H9 (cell line): ENCODE results near the gene SLC31A2. TPM values are rescaled to one million over a fixed set of nuclear protein-coding genes. Genes with fewer than 3 reads are reported as not detected.

Source experiments
- DNase-seq: peaks from one replicate; pipeline ENCODE4 v3.0.0-alpha.2; 2017
- H2AFZ ChIP-seq: one replicate; pipeline ENCODE4 v1.6.1; 2013; ENCODE audit warnings: mild to moderate bottlenecking, low read length, control low read depth, moderate library complexity
- H2AK5ac ChIP-seq: 2 replicates; pipeline ENCODE4 v1.6.1; 2013; ENCODE audit warnings: low read length, control low read depth, mixed read lengths; ENCODE audit not compliant: insufficient read length
- H2BK120ac ChIP-seq: one replicate; pipeline ENCODE4 v1.6.1; 2013; ENCODE audit warnings: low read depth, mild to moderate bottlenecking, low read length, control low read depth, inconsistent platforms; ENCODE audit not compliant: poor library complexity, severe bottlenecking
- H2BK12ac ChIP-seq: 2 replicates; pipeline ENCODE4 v1.6.1; 2013; ENCODE audit warnings: low read length, control low read depth, mixed read lengths, low read depth; ENCODE audit not compliant: insufficient read length
- H2BK15ac ChIP-seq: 2 replicates; pipeline ENCODE4 v1.6.1; 2013; ENCODE audit warnings: low read depth, low read length, control low read depth
- H2BK20ac ChIP-seq: one replicate; pipeline ENCODE4 v1.6.1; 2013; ENCODE audit warnings: low read depth, mild to moderate bottlenecking, low read length, control low read depth, inconsistent platforms; ENCODE audit not compliant: poor library complexity, severe bottlenecking
- H2BK5ac ChIP-seq: 2 replicates; pipeline ENCODE4 v1.6.1; 2013; ENCODE audit warnings: low read length, control low read depth, mixed read lengths; ENCODE audit not compliant: insufficient read length
- H3K14ac ChIP-seq: 2 replicates; pipeline ENCODE4 v1.6.1; 2013; ENCODE audit warnings: low read length, control low read depth; ENCODE audit not compliant: insufficient read depth
- H3K18ac ChIP-seq: 2 replicates; pipeline ENCODE4 v1.6.1; 2013; ENCODE audit warnings: low read depth, mild to moderate bottlenecking, mixed read lengths, low read length, control low read depth; ENCODE audit not compliant: insufficient read length
- H3K23ac ChIP-seq: 2 replicates; pipeline ENCODE4 v1.6.1; 2013; ENCODE audit warnings: low read length, control low read depth, mixed read lengths, low read depth; ENCODE audit not compliant: insufficient read length
- H3K23me2 ChIP-seq: 2 replicates; pipeline ENCODE4 v1.6.1; 2013; ENCODE audit warnings: low read depth, mild to moderate bottlenecking, mixed read lengths, low read length, control low read depth; ENCODE audit not compliant: insufficient read length, poor library complexity, severe bottlenecking
- H3K27ac ChIP-seq: 2 replicates; pipeline ENCODE4 v1.5.1; 2013; ENCODE audit warnings: low read length, control low read depth, mixed read lengths, low read depth; ENCODE audit not compliant: insufficient read length
- H3K27me3 ChIP-seq: 2 replicates; pipeline ENCODE4 v1.6.1; 2013; ENCODE audit warnings: low read length, control low read depth, inconsistent platforms; ENCODE audit not compliant: insufficient read depth
- H3K4ac ChIP-seq: 2 replicates; pipeline ENCODE4 v1.6.1; 2013; ENCODE audit warnings: low read depth, mild to moderate bottlenecking, control low read depth, inconsistent platforms, low read length, moderate library complexity
- H3K4me1 ChIP-seq: 2 replicates; pipeline ENCODE4 v1.6.1; 2013; ENCODE audit warnings: low read length, control low read depth, inconsistent platforms; ENCODE audit not compliant: insufficient read depth
- H3K4me2 ChIP-seq: 2 replicates; pipeline ENCODE4 v1.6.1; 2013; ENCODE audit warnings: low read length, control low read depth, mixed read lengths; ENCODE audit not compliant: insufficient read length, insufficient read depth
- H3K56ac ChIP-seq: 2 replicates; pipeline ENCODE4 v1.6.1; 2013; ENCODE audit warnings: low read depth, mild to moderate bottlenecking, mixed read lengths, low read length, control low read depth; ENCODE audit not compliant: insufficient read length
- H3K79me1 ChIP-seq: 2 replicates; pipeline ENCODE4 v1.6.1; 2013; ENCODE audit warnings: low read depth, mild to moderate bottlenecking, moderate library complexity, low read length, control low read depth, inconsistent platforms; ENCODE audit not compliant: insufficient read depth, poor library complexity, severe bottlenecking
- H3K79me2 ChIP-seq: 2 replicates; pipeline ENCODE4 v1.6.1; 2013; ENCODE audit warnings: low read length, control low read depth, inconsistent platforms; ENCODE audit not compliant: insufficient read depth
- H3K9ac ChIP-seq: 2 replicates; pipeline ENCODE4 v1.6.1; 2013; ENCODE audit warnings: low read length, control low read depth, mixed read lengths; ENCODE audit not compliant: insufficient read length; ENCODE audit errors: extremely low read depth
- H3K9me3 ChIP-seq: one replicate; pipeline ENCODE4 v1.6.1; 2013; ENCODE audit warnings: low read depth, low read length, inconsistent platforms; ENCODE audit not compliant: control insufficient read depth
- H3T11ph ChIP-seq: one replicate; pipeline ENCODE4 v1.6.1; 2013; ENCODE audit warnings: mild to moderate bottlenecking, low read length, control low read depth, inconsistent platforms
- H4K20me1 ChIP-seq: one replicate; pipeline ENCODE4 v1.6.1; 2013; ENCODE audit not compliant: control insufficient read depth, insufficient read length, insufficient read depth
- H4K5ac ChIP-seq: 2 replicates; pipeline ENCODE4 v1.6.1; 2013; ENCODE audit warnings: low read depth, mild to moderate bottlenecking, mixed read lengths, low read length, control low read depth; ENCODE audit not compliant: insufficient read length
- H4K8ac ChIP-seq: replicated peaks from 2 replicates; pipeline ENCODE4 v1.6.1; 2013; ENCODE audit warnings: low read length, control low read depth, mixed read lengths, low read depth; ENCODE audit not compliant: insufficient read length
- H4K91ac ChIP-seq: 2 replicates; pipeline ENCODE4 v1.6.1; 2013; ENCODE audit warnings: low read depth, mild to moderate bottlenecking, moderate library complexity, mixed read lengths, low read length, control low read depth; ENCODE audit not compliant: insufficient read length
- H3K27ac Mint-ChIP-seq, 3 experiments: 2 replicates in 2 of 3; 3 replicates in 1 of 3; pipeline ENCODE4 v1.8.0; 2020 to 2021; ENCODE audit warnings: mixed read lengths in 3 of 3, mild to moderate bottlenecking in 1 of 3, moderate library complexity in 1 of 3
- H3K27me3 Mint-ChIP-seq: 2 replicates; pipeline ENCODE4 v1.8.0; 2021; ENCODE audit warnings: low read depth, mild to moderate bottlenecking, moderate library complexity, mixed read lengths
- H3K36me3 Mint-ChIP-seq, 3 experiments: 2 replicates in 2 of 3; 3 replicates in 1 of 3; pipeline ENCODE4 v1.8.0; 2020 to 2021; ENCODE audit warnings: low read depth in 3 of 3, mixed read lengths in 3 of 3; ENCODE audit not compliant: insufficient read depth in 1 of 3
- H3K4me1 Mint-ChIP-seq, 2 experiments: 2 replicates each; pipeline ENCODE4 v1.8.0; 2020; ENCODE audit warnings: mixed read lengths in 2 of 2
- H3K4me3 Mint-ChIP-seq, 2 experiments: 2 replicates in 1 of 2; 3 replicates in 1 of 2; pipeline ENCODE4 v1.8.0; 2020 to 2021; ENCODE audit warnings: mild to moderate bottlenecking in 2 of 2, mixed read lengths in 2 of 2, moderate library complexity in 1 of 2
- H3K9me3 Mint-ChIP-seq, 2 experiments: 2 replicates in 1 of 2; 3 replicates in 1 of 2; pipeline ENCODE4 v1.8.0; 2020; ENCODE audit warnings: mild to moderate bottlenecking in 2 of 2, mixed read lengths in 2 of 2, moderate library complexity in 1 of 2
- WGBS: extraction: QIAGEN DNeasy Blood & Tissue Kit; methylation state at CpG from one replicate; pipeline ENCODE4 v1.1.7; 2013; ENCODE audit warnings: missing lambda C conversion rate, low lambda C conversion rate, mixed read lengths; ENCODE audit not compliant: insufficient read length; ENCODE audit errors: extremely low coverage; 5-methylcytosine and 5-hydroxymethylcytosine counted together
- total RNA-seq: library from RNA; stranded (reverse); gene quantifications from 2 replicates; pipeline ENCODE4 v1.2.1, GENCODE V29; 2021
- TF ChIP-seq, protein P1 (sequence below): fragments of 200-600 bp; sonication (generic); conservative IDR thresholded peaks from 3 replicates; pipeline ENCODE4 v1.8.0; 2021; ENCODE audit warnings: antibody characterized with exemption, mild to moderate bottlenecking

The SLC31A2 gene
- total RNA-seq, 1 experiment from 2014 or later, result 1.0 TPM

DNA sequence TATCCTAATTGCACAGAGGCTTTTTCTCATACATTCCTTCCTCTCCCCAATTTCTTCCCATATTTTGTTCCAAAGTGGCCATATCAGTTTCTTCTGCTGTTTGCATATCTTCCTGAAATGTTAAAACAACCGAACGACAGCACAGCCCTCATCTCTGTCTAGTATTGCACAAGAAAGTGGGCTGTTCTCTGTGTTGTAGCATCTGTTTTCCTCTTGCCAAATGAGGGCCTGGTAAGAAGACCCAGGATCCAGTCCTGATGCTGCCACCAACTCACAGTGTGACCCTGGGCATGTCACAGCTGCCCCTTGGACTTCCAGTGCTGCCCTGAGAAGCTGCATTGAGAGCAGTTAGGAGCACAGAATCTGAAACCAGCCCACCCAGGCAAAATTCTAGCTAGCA lies 4.1 kb downstream of the SLC31A2 start:
- no peaks in the 10 kb centered on the region; a peak in 1 of 7 replicates for H3K36me3 Mint-ChIP-seq
- H3K4me1 Mint-ChIP-seq, result peaks cover 21 to 25% of the 10 kb centered on the region in 2 experiments
- H3K4ac ChIP-seq, result no peak overlapping the region
- H3K9me3 Mint-ChIP-seq, result no peaks in the 10 kb centered on the region
- H2BK5ac ChIP-seq, result no peak overlapping the region
- H3K9me3 ChIP-seq, result no peaks in the 10 kb centered on the region
- no peak overlapping the region for H3K9ac ChIP-seq
- H4K8ac ChIP-seq, result no peak overlapping the region
- no peaks in the 10 kb centered on the region for H3K79me2 ChIP-seq
- H3K27me3 ChIP-seq, result peaks cover 2% of the 10 kb centered on the region
- TF ChIP-seq, protein P1, sequence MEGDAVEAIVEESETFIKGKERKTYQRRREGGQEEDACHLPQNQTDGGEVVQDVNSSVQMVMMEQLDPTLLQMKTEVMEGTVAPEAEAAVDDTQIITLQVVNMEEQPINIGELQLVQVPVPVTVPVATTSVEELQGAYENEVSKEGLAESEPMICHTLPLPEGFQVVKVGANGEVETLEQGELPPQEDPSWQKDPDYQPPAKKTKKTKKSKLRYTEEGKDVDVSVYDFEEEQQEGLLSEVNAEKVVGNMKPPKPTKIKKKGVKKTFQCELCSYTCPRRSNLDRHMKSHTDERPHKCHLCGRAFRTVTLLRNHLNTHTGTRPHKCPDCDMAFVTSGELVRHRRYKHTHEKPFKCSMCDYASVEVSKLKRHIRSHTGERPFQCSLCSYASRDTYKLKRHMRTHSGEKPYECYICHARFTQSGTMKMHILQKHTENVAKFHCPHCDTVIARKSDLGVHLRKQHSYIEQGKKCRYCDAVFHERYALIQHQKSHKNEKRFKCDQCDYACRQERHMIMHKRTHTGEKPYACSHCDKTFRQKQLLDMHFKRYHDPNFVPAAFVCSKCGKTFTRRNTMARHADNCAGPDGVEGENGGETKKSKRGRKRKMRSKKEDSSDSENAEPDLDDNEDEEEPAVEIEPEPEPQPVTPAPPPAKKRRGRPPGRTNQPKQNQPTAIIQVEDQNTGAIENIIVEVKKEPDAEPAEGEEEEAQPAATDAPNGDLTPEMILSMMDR, result no peak
- no peak for DNase-seq
- no peak overlapping the region for H3T11ph ChIP-seq
- H2AK5ac ChIP-seq, result no peak overlapping the region
- no peak overlapping the region for H4K91ac ChIP-seq
- no peaks in the 10 kb centered on the region for H4K20me1 ChIP-seq
- H2BK120ac ChIP-seq, result no peak overlapping the region
- H3K27ac Mint-ChIP-seq, result no peak overlapping the region
- peaks cover 2% of the 10 kb centered on the region; the same call in 1 of the 2 replicates for H3K4me1 ChIP-seq
- no peak overlapping the region for H3K4me2 ChIP-seq
- no peak overlapping the region for H3K56ac ChIP-seq
- no peak overlapping the region for H3K4me3 Mint-ChIP-seq
- peak overlapping the region; percentile 43; the same call in 1 of the 2 replicates for H3K14ac ChIP-seq
- H2BK20ac ChIP-seq, result no peak overlapping the region
- no peak overlapping the region for H3K27ac ChIP-seq
- H3K18ac ChIP-seq, result no peak overlapping the region
- no peak overlapping the region for H4K5ac ChIP-seq
- H3K23me2 ChIP-seq, result peaks cover 3% of the 10 kb centered on the region
- H3K23ac ChIP-seq, result no peak overlapping the region
- H3K79me1 ChIP-seq, result no peaks in the 10 kb centered on the region
- peaks cover 22% of the 10 kb centered on the region for H3K27me3 Mint-ChIP-seq
- H2BK15ac ChIP-seq, result no peak overlapping the region
- H2AFZ ChIP-seq, result no peak overlapping the region
- WGBS, result no CpG with 5 or more reads among the region's 2 CpGs
- H2BK12ac ChIP-seq, result no peak overlapping the region
